ENCODE data around the gene IFITM5.
"Not testable (repeated sequence)": the region's sequence is repeated elsewhere in the genome, so short reads cannot be mapped to it uniquely, and the experiment has no call there.

IFITM5 gene

GRCh38 chr11:282171-282570 is 17.2 kb downstream of the IFITM5 start:
- no peak for DNase-seq

GRCh38 chr11:281486-282161 is 17.7 kb downstream of the IFITM5 start:
- no peak for DNase-seq

- no peak for DNase-seq
Observed at GRCh38 chr11:280706-281485, 18.4 kb downstream of the IFITM5 start.

DNA sequence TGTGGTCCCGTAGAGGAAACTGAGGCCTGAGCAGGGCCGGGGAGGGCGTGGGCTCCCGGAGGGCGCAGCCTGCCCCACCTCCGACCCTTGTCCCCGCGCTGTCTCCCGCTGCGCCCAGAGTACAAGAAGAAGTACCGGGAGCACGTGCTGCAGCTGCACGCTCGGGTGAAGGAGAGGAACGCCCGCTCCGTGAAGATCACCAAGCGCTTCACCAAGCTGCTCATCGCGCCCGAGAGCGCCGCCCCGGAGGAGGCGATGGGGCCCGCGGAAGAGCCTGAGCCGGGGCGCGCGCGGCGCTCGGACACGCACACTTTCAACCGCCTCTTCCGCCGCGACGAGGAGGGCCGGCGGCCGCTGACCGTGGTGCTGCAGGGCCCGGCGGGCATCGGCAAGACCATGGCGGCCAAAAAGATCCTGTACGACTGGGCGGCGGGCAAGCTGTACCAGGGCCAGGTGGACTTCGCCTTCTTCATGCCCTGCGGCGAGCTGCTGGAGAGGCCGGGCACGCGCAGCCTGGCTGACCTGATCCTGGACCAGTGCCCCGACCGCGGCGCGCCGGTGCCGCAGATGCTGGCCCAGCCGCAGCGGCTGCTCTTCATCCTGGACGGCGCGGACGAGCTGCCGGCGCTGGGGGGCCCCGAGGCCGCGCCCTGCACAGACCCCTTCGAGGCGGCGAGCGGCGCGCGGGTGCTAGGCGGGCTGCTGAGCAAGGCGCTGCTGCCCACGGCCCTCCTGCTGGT is 19.2 kb downstream of the IFITM5 start:
- no peak for DNase-seq

- DNase-seq = no peak
Observed at GRCh38 chr11:279040-279965, 20.0 kb downstream of the IFITM5 start.

- no peak for DNase-seq
Observed at GRCh38 chr11:278001-278951, 21.1 kb downstream of the IFITM5 start, which contains the start of gene NLRP6. Gene NLRP6 (plus strand): TSS chr11:278407. CDS start chr11:278570, 163 bp downstream.

- no peak for DNase-seq
Observed at GRCh38 chr11:276219-276618, 23.1 kb downstream of the IFITM5 start.

GRCh38 chr11:272931-273198 is 26.5 kb downstream of the IFITM5 start:
- no peak for DNase-seq

GRCh38 chr11:272195-272930 is 27.0 kb downstream of the IFITM5 start:
- no peak for DNase-seq

DNA sequence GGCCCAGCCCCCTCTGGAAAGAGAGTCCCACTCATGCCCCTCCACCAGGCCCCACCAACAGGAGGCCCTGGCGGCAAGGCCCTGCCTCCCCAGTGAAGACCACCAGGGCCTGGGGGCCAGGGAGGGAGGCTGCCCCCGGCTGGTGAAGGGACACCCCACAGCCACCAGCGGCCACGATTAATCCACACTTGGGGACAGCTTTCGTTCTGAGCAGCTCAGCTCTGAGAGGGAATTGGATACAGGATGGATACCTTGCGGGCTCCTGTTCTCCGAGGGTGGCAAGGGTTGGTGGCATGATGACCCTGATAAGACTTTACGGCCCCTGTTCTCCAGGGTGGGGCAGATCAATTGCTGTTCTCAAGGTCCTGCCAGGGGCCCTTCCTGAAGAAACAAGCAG is 28.0 kb downstream of the IFITM5 start:
- no peak for DNase-seq

DNA sequence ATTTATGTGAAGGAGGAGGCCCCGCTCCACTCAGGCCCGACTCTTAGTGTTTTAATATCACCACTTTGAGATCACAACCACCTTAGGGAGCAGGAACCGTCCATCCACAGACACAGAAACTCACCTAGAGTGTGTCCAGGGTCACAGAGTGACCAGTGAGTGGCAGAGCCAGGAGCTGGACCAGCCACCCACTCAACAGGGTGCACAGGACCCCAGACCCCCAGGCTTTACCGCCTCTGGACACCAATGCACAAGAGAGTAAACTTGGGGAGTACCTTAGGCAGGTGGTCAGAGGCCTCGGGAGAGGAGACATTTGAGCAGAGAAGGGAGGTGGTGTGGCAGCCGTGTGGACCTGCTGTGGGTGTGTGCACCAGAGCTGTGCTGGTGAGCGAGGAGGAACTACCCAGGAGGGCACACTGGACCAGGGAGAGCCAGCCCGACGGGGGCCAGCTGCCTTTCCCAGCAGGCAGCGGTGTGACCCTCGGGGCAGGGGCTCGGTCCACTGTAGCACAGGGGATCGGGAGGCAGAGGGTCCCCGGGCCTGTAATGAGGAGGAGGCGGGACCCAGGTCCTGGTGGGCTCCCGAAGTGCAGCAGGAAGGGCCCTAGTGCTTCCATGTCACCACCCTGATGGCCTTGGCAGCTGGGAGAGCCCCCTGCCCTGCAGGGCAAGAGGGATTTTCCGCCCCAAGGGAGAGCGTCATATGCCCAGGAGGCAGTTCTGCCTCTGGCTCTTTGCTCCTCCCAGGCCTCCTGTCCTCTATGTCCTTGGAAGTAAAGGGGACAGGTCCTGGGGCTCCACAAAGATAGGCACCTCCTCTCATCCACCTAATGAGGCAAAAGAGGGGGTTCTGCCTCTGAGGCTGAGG is 28.6 kb downstream of the IFITM5 start:
- no peak for DNase-seq

DNA sequence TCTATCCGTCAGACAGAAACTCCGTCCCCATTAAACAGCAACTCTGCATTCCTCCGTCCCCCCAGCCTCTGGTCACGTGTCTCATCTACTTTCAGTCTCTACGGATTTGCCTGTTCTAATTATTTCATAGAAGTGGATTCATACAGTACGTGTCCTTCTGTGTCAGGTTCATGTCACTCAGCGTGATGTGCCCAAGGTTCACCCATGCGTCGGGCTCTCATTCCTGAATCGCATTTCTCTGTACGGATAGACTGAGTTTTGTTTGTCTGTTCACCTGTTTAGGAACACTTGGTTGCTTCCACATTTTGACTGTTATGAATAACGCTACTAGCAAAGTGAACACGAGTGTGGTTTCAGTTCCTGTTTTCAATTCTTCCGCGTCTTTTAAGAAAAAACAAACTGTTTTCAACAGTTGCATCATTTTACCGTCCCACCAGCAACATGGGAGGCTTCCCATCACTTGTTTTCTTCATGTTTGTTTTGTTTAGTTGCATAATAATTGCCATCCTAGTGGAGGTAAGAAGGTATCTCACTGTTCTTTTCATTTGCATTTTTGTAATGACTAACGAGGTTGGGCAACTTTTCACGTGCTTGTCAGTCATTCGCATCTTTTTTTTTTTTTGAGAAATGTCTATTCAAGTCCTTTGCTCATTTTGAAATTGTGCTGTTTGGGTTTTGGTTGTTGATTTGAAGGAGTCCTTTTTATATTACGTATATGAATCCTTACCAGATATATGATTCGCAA is 30.0 kb downstream of the IFITM5 start:
- no peak for DNase-seq

DNA sequence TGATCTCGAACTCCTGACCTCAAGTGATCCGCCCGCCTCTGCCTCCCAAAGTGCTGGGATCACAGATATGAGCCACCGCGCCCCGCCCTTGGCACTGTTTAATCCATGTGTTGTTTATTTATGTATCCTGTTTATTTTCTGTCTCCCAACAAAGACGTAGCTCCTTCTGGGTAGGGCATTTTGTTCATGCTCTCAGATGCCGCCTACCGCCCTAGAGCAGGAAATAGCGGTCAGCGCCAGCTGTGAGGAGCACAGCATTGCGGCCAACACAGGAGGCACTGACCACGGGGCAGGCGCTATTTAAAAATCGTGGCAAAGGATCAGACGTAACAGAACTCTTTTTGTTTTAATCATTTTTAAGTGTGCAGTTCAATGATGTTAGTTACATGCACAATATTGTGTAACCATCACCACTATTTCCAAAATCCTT is 30.6 kb downstream of the IFITM5 start:
- DNase-seq = not testable (repeated sequence)

DNA sequence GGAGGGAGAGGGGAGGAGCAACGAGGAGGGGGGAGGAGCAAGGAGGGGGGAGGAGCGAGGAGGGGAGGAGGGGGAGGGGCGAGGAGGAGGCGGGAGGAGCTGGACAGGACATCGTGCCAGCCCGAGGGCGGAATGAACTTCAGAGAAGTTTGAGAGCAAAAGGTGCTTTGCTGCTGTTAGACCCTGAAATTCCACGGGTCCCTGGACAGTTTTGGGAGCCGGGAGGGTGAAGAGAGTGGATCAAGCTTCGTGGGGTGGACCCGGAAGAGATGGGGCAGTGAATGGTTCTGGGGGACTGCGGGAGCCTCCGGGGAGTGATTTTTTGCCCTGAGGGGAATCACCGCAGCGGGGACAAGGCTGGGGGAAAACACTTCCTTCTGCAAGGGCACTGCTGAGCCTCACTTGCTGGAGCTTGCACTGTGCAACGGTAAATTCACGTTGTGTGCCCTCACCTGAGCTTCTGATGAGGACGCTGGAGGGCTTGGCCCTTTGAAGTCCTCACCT is 31.8 kb downstream of the IFITM5 start:
- no peak for DNase-seq

DNA sequence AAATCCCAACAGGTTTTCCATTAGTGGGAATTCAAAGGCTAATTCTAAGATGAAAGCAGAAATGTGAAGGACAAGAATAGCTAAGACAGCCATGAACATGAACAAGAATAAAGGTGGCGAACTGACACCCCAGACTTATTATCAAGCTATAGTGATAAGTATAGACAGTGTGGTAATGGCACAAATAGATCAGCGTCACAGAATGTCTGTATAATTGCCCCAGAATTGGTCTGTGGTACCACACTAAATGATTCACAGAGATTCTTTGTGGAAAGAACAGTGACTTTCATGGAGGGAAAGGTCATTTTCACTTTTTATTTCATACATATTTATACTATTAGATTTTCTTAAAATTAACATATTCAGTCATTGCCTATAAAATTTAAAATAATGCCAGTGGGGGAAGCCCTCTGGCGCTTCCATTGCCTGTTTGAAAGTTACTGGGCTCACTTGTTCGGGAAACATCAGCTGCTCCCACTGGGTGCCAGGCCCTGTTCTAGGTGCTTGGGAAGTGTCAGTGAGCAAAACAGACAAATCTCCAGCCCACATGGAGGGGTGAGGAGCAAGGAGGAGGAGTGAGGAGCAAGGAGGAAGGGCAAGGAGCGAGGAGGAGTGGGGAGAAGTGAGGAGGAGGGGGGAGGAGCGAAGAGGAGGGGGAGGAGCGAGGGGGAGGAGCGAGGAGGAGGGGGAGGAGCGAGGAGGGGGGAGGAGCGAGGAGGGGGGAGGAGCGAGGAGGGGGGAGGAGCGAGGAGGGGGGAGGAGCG is 32.5 kb downstream of the IFITM5 start:
- no peak for DNase-seq

- no peak for DNase-seq
Observed at GRCh38 chr11:261624-262023, 37.7 kb downstream of the IFITM5 start.

- DNase-seq = no peak
Observed at GRCh38 chr11:259413-259812, 39.9 kb downstream of the IFITM5 start.
